RWPE2 (cell line): Measurements from ENCODE around the gene ARHGAP26.

ENCODE experiments used
- ATAC-seq: fragments of 200-7000 bp; cut with Tn5 transposase; 3 replicates; pipeline ENCODE4 v1.9.1; 2021; ENCODE audit warnings: low read depth
- DNase-seq: peaks from one replicate; pipeline ENCODE4 v3.0.0-alpha.2; 2020; ENCODE audit warnings: low spot score
- H3K27ac ChIP-seq: fragments of 450-650 bp; 2 replicates; pipeline ENCODE4 v1.5.1; 2017; ENCODE audit warnings: mild to moderate bottlenecking; ENCODE audit not compliant: poor library complexity, severe bottlenecking
- H3K27me3 ChIP-seq: fragments of 250-450 bp; sonication (Bioruptor Pico); 2 replicates; pipeline ENCODE4 v1.5.1; 2021; ENCODE audit warnings: mild to moderate bottlenecking, moderate library complexity; ENCODE audit not compliant: insufficient read depth, poor library complexity, severe bottlenecking
- H3K36me3 ChIP-seq: fragments of 250-450 bp; sonication (Bioruptor Pico); 2 replicates; pipeline ENCODE4 v1.5.1; 2020; ENCODE audit warnings: low read depth, mild to moderate bottlenecking, moderate library complexity
- H3K4me1 ChIP-seq: fragments of 250-450 bp; sonication (Bioruptor Pico); 2 replicates; pipeline ENCODE4 v1.5.1; 2021; ENCODE audit warnings: mild to moderate bottlenecking, moderate library complexity; ENCODE audit not compliant: insufficient read depth, poor library complexity, severe bottlenecking
- H3K4me3 ChIP-seq: fragments of 250-450 bp; sonication (Bioruptor Pico); 2 replicates; pipeline ENCODE4 v1.5.1; 2021; ENCODE audit warnings: mild to moderate bottlenecking, moderate library complexity; ENCODE audit not compliant: severe bottlenecking
- H3K9me3 ChIP-seq: fragments of 250-450 bp; sonication (Bioruptor Pico); 2 replicates; pipeline ENCODE4 v1.5.1; 2021; ENCODE audit warnings: mild to moderate bottlenecking, moderate library complexity; ENCODE audit not compliant: severe bottlenecking
- TF ChIP-seq, protein P1 (sequence below): fragments of 450-650 bp; IDR thresholded peaks from one replicate; pipeline ENCODE4 v1.5.1; 2017; ENCODE audit warnings: mild to moderate bottlenecking, moderate library complexity; ENCODE audit not compliant: poor library complexity, severe bottlenecking

The ARHGAP26 gene

DNA sequence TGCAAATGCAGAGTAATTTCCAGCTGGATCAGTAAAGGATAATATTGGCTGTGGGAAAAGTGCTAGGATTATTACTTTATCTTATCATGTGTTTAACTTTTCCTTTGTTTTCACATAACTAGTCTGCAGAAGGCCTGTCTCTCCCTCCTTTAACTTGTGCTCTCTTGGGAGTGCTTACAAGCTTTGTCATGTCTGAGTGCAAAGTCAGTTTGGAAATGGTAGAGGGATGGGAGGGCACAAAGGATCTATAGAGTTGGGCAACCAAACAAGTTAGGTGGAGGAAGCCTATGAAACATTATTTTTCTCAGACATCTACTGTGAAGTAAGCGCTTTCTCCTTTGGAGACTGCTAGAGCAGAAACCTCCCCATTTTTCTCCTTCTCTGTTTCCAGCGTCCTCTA, 308.8 kb downstream of the ARHGAP26 start:
- no peak for ATAC-seq
- no peak for DNase-seq
- TF ChIP-seq, protein P1, sequence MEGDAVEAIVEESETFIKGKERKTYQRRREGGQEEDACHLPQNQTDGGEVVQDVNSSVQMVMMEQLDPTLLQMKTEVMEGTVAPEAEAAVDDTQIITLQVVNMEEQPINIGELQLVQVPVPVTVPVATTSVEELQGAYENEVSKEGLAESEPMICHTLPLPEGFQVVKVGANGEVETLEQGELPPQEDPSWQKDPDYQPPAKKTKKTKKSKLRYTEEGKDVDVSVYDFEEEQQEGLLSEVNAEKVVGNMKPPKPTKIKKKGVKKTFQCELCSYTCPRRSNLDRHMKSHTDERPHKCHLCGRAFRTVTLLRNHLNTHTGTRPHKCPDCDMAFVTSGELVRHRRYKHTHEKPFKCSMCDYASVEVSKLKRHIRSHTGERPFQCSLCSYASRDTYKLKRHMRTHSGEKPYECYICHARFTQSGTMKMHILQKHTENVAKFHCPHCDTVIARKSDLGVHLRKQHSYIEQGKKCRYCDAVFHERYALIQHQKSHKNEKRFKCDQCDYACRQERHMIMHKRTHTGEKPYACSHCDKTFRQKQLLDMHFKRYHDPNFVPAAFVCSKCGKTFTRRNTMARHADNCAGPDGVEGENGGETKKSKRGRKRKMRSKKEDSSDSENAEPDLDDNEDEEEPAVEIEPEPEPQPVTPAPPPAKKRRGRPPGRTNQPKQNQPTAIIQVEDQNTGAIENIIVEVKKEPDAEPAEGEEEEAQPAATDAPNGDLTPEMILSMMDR: no peak
- H3K4me1 ChIP-seq: peaks cover 9% of the 10 kb centered on the region
- no peaks in the 10 kb centered on the region for H3K9me3 ChIP-seq
- H3K36me3 ChIP-seq: no peaks in the 10 kb centered on the region
- no peak overlapping the region for H3K4me3 ChIP-seq
- no peaks in the 10 kb centered on the region for H3K27me3 ChIP-seq
- no peak overlapping the region for H3K27ac ChIP-seq

DNA sequence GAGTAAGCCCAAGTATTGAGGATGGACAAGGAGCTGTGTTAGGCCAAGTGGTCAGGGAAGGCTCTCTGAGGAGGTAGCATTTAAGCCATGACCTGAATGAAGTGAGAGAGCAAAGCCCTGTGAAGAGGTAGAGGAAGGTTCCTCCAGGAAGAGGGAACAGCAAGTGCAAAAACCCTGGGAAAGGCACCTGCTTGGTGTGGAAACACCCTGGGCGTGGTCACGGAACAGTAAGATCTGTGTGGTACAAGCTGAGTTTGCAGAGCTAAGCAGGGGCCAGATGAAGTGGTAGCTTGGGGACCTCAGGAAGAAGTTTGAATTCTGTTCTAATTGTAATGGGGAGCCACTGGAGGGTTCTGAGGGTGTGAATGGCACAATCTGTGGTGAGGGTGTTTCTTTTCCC, 310.2 kb downstream of the ARHGAP26 start:
- Histone ChIP-seq H3K36me3 (no peaks in the 10 kb centered on the region), H3K27me3 (no peaks in the 10 kb centered on the region), H3K27ac (no peak overlapping the region), H3K4me3 (no peak overlapping the region), H3K4me1 (no peaks in the 10 kb centered on the region), H3K9me3 (no peaks in the 10 kb centered on the region)
- TF ChIP-seq, protein P1: no peak
- DNase-seq (no peak), ATAC-seq (no peak)

DNA sequence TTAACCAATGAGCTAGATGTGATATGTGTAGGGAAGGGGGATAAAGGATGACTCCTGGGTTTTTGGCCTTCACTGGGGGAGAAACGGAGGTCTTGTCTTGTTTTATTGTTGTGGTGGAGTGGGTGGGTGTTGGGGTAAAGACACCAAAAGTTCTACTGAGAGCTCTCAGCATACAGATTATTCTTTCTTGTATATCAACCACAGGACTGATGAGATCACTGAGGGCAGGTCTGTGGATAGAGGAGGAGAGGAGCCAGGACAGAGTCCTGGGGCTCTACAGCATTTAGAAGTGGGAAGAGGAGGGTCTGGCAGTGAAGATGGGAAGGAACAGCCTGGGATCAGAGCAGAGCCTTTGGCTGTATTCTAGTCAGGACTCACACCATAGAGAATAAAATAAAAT, 310.8 kb downstream of the ARHGAP26 start:
- no peaks in the 10 kb centered on the region for H3K27me3 ChIP-seq
- H3K4me3 ChIP-seq: no peak overlapping the region
- no peaks in the 10 kb centered on the region for H3K4me1 ChIP-seq
- no peak overlapping the region for H3K27ac ChIP-seq
- no peak for DNase-seq
- no peaks in the 10 kb centered on the region for H3K36me3 ChIP-seq
- TF ChIP-seq, protein P1: no peak
- no peaks in the 10 kb centered on the region for H3K9me3 ChIP-seq
- no peak for ATAC-seq

DNA sequence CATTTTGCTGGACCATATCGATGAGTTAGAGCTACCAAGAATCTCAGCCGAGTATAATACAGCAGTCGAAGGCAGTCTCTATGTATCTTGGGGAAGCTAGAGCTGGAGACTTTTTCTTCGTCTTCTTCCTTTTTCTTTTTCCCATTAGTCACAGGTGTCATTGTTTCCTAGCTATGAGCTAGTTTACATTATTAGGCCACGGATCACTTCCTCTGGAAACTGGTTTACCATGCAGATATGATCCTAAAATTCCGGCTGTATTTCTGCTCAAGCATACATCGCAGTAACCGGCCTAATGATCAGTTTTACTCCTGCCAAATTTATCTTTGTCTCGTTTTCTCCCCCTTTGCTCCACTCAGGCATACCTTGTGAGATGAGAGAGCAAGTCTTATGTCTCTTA, 312.8 kb downstream of the ARHGAP26 start:
- ATAC-seq: no peak
- H3K4me3 ChIP-seq: no peak overlapping the region
- H3K27me3 ChIP-seq: no peaks in the 10 kb centered on the region
- H3K9me3 ChIP-seq: no peaks in the 10 kb centered on the region
- H3K4me1 ChIP-seq: peaks cover 18% of the 10 kb centered on the region
- DNase-seq: no peak
- TF ChIP-seq, protein P1: no peak
- no peak overlapping the region for H3K27ac ChIP-seq
- no peaks in the 10 kb centered on the region for H3K36me3 ChIP-seq

DNA sequence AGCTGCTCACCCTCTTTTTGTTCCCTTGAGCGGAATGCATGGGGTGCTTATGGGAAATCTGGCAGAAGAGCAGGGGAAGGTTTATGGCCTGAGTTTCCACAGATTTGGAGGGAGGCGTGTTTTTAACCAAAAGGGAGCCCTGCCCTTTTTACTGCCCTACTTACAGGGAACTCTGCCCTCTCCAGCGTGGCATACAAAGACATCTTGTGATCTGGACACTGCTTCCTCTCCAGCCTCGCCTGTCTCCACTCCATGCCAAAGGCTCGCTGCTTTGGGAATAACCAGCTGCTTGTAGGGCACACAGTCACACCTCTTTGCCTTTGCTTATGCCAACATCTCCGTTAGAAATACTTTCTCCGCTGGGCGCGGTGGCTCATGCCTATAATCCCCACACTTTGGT, 314.2 kb downstream of the ARHGAP26 start:
- ATAC-seq: no peak
- no peaks in the 10 kb centered on the region for H3K9me3 ChIP-seq
- H3K27ac ChIP-seq: no peak overlapping the region
- no peak overlapping the region for H3K4me3 ChIP-seq
- DNase-seq: no peak
- no peaks in the 10 kb centered on the region for H3K36me3 ChIP-seq
- H3K27me3 ChIP-seq: no peaks in the 10 kb centered on the region
- H3K4me1 ChIP-seq: peaks cover 24% of the 10 kb centered on the region
- TF ChIP-seq, protein P1: no peak
